Right renal cortex interstitium (tissue), 3 donors: Measurements from ENCODE around the gene VKORC1L1. TPM values are rescaled to one million over a fixed set of nuclear protein-coding genes. Genes with fewer than 3 reads are reported as not detected.
"Not testable (repeated sequence)": the region's sequence is repeated elsewhere in the genome, so short reads cannot be mapped to it uniquely, and the experiment has no call there.

Source experiments
- DNase-seq, 3 donors: peaks; one replicate each; pipeline ENCODE4 v3.0.0-alpha.2; 2013; ENCODE audit warnings: low read depth in 3 of 3, low spot score in 2 of 3
- polyA plus RNA-seq, 3 donors: library from polyadenylated mRNA; unstranded; fragments of 120-200 nt; gene quantifications; one replicate each; pipeline ENCODE4 v1.2.1, GENCODE V29; 2013; ENCODE audit not compliant: insufficient read length in 3 of 3

The VKORC1L1 gene
- polyA plus RNA-seq, 3 donors: 28.4 to 30.0 (median 29.0) TPM

DNA sequence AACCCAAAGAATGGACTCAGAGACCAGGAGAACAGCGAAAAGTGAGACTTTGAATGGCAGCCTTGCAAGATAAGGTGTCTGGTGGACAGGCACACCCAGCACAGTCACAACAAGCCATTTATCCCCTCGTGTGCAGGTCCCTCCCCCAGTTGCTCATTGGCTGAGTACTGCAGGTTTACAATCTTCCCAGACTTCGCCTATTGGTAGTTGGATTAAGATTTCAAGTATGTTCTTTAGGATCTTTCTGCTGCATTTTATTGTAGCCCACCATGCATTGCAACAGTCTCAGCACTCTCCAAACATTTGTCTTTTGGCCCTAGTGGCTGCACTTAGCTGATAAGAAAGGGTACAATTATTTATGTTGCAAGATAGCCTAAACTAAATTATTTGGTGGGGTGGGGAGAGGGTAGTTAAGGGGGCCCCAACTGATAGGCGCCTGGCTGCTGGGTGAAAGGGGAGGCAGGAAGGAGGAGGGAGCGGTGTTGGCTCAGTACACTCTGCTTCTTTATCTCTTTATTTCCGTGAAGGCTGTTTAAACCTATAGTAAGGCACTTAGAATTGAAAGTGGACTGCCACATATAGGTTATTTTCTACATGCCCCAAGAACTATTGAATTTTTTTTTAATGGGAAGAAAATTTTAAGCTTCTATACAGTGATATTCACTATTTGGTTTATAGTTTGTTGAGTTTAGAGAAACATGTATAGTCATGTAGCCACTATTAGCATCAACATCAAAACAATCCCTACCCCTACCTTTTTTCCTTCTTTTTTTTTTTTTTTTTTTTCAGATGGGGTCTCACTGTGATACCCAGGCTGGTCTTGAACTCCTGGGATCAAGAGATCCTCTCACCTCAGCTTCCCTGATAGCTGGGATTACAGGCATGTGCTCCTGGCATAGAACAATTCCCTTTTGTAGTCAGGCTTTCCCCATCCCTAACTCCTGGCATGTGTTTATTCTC is 54.9 kb downstream of the VKORC1L1 start:
- DNase-seq: no peak

DNA sequence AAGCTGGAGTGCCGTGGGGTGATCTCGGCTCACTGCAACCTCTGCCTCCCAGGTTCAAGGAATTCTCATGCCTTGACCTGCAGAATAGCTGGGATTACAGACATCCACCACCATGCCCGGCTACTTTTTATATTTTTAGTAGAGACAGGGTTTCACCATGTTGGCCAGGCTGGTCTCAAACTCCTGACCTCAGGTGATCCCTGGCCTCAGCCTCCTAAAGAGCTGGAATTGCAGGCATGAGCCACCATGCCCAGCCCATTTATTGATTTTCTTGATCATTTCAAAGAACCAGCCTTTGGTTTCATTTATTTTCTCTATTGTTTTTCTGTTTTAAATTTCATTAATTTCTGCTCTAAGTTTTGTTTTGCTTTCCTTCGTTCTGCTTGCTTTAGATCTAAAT is 58.8 kb downstream of the VKORC1L1 start:
- no peak for DNase-seq

DNA sequence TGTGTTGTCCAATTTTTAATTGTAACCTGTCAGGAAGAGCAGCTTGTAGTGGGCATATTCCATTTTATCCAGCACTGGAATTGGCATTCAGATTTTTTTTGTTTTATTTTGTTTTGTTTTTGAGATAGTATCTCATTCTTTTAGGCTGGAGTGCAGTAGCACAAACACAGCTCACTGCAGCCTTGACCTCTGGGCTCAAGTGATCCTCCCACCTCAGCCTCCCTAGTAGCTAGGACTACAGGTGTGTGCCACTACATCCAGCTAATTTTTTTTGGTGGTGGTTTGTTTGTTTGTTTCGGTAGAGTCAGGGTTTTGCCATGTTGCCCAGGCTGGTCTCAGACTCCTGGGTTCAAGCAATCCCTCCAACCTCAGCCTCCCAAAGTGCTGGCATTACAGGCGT is 64.4 kb downstream of the VKORC1L1 start:
- no peak for DNase-seq

DNA sequence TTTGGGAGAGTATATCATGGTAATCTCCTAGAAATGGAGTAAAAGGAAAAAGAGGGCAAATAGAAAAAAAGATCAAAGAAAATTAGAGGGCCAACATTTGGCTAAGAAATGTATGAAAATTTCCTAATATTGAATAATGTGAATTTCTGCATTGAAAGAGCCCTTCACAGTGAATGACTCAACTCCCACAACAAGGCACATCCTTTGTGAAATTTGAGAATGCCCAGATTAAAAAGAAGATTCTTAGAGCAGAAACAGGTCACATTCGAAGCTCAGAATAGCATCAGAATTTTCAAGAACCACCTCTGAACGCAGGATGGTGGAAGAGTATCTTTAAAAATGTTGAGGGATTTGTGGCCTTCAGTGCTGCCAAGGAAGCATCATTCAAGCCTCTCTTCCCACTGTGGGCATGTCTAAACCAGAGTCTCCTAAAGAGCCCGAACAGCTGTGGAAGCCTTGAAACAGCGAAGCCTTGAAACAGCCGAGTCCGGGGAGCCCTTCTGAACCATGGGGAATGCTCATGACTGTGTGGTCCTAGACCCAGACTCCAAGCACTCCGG is 65.5 kb downstream of the VKORC1L1 start:
- DNase-seq: no peak

DNA sequence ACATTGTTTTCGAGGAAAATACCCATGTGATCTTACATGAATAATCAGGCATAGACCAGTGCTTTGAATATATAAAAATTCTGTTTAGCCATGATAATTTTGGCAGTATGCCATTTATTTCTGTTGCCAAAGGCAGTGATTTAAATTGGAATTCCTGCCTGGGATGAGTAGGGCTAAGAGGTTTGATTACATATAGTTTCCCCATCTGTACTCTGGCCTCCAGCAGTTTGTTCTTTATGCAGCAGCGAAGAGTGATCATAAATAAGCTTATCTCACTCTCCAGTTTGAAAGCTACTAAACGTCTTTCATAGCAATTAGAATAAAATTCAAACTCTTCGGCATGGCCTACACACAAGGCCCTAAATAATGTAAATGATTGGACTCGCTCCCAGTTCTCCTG is 72.9 kb downstream of the VKORC1L1 start:
- DNase-seq: not testable (repeated sequence)

DNA sequence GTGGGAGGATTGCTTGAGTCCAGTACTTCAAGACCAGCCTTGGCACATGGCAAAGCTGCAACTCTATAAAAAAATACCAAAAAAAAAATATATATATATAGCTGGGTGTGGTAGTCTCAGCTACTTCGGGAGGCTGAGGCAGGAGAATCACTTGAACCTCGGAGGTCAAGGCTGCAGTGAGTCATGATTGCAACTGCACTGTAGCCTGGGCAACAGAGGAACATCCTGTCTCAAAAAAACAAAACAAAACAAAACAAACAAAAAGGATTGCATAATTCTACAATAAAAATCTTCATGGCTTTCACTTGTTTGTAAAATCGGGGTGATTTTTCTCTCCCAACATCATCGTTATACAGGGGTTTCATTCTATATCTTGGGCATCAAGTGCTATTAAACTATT is 74.0 kb downstream of the VKORC1L1 start:
- no peak for DNase-seq

DNA sequence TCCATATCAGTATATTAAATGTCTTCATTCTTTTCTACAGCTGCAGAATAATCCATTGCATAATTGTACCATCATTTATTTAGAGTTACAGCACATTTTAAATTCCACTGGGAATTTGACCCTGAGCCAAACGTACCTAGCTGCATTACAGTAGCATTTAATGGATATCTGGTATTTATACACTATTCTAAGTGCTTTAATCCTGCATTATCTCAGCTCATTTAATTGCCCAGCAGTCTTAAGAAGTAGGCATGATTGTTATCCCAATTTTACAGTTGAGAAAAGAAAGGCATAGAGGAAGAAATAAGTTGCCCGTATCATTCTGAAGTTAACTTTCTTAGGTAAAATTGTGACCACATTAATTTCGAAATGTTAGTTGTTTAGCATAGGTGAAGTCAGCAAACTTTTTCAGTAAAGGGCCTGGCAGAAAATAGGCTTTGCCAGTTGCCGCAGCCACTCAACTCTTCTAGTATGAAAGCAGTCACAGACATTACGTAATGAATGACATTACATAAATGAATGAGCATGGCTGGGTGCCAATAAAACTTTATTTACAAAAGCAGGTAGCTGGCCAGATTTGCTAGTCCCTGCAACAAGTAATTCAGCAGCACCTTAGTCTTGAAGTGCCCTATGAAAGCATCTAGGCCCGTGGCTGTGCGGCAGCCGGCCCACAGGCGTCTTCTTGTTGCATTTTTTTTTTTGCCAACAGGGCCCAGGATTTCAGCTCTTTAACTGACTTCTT is 79.1 kb downstream of the VKORC1L1 start:
- DNase-seq: no peak

DNA sequence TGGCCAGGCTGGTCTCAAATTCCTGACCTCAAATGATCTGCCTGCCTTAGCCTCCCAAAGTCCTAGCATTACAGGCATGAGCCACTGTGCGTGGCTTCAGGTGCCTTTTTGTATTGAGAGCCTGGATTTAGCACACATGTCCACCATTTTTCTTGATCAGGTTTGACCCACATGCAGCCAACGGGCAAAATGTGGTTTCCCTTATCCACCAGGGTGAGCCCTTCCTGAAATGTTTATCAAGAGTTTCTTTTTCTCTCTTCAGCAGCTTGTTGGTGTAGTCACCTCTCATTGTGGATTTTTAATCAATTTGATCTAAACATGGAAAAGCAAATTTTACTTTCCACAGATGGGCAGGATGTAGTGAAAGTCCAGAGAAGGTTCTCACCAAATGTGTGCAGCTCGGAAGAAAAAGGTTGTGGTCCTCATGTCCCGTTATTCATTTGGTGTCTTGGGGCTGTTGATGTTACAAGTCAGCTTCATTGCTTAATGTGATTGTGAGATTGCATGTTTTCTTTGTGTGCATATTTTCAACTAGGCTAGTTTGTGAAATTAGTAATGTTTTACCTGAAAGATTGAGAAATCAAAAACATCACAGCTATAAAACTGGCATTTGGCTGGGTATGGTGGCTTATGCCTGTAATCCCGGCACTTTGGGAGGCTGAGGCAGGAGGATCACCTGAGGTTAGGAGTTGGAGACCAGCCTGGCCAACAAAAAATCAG is 80.3 kb downstream of the VKORC1L1 start:
- DNase-seq: no peak

DNA sequence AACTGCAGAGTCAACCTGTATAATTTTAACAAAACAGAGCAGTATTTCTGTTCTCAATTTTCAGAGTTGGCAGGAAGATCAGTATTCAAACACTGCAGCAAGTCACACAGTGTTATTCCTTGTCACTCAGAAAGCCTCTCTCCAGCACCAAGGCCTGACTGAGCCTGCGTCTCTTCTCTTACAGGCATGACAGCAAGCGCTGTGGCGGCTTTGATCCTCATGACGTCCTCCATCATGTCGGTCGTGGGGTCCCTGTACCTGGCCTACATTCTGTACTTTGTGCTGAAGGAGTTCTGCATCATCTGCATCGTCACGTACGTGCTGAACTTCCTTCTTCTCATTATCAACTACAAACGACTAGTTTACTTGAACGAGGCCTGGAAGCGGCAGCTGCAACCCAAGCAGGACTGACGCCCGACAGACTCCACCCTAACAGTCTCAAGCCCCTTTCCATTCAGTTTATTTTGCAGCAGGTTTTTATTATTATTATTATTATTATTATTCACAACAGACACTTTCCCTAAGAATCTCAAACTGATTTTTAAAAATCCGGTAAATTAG is 81.1 kb downstream of the VKORC1L1 start:
- DNase-seq: no peak

DNA sequence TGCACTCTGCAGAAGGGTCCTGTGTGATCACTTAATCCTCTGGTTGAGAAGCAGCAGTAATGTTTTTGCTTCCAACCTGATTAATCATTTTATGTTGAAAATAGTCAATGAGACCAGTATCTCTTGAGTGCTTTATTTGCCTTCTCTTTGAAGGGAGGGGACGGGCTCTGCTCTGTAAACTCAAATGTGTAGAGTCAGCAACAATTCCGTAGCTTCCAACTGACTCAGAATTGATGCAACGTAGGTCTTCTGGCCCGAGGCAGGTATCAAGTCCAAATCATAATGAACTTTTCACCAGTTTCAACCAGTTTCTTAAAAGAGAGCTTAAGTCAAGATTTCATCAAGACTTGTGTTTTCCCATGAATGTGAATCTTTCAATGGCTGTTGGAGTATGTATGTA is 82.8 kb downstream of the VKORC1L1 start:
- no peak for DNase-seq

DNA sequence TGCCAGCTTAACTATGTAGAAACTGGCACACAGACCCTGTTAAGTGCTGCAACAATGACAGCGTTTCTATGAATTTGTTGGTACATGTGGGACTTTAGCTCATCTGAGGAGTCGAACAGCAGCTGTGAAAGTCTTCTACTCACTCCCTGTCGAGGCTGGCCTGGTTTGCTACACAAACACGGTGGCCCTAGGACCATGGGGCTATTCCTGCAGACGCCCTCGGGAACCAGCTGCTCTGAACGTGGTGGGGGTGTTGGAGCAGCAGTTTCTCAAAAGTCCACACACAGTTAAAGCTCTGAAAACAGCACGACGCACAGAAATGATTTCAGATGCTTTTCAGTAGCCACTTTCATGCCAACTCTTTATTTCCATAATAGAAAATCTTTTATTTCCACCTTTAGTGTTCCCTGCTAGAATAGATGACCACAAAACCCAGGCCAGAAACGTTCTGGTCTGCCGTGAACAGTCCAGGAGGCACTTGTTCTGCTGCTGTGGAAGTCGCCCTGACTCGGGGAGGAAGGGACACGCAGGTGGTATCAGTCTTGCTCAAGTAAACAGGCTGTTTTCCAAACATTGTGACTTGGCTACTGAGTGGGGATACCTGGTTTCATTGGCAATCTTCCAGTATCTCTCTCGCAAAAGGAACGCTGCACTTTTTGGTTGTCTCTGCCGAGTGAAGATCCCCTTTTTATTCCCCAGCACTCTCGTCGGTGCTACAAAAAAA is 87.6 kb downstream of the VKORC1L1 start:
- no peak for DNase-seq

DNA sequence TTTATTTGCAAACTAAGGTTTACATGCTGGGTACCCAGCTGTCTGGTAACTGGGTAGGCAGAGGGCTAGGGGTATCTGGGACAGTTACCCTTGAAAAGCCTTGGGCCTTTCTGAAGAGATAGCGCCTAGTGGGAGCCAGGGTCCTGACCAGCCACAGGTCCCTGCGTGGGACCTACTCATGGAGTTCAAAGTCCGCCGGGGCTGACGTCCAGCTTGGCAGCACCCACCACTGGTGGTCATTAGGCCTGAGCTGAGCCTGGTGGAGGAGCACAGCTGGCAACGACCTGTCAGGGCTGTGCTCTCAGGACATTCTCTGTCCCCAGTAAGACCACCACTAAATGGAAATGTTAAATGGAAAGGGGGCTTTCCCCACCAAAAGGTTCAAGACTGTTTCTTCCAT is 89.2 kb downstream of the VKORC1L1 start:
- DNase-seq: no peak

DNA sequence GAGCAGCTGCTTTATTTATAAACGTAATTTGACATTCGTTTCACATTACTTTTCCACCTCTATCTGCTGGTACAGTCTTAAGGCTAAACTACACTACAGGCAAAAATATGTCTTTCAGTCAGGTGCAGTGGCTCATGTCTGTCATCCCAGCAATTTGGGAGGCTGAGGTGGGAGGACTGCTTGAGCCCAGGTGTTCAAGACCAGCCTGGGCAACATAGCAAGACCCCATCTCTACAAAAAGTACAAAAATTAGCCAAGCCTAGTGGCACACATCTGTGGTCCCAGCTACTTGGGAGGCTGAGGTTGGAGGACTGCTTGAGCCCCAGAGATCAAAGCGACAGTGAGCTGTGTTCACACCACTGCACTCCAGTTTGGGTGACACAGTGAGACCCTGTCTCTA is 91.8 kb downstream of the VKORC1L1 start:
- not testable (repeated sequence) for DNase-seq

DNA sequence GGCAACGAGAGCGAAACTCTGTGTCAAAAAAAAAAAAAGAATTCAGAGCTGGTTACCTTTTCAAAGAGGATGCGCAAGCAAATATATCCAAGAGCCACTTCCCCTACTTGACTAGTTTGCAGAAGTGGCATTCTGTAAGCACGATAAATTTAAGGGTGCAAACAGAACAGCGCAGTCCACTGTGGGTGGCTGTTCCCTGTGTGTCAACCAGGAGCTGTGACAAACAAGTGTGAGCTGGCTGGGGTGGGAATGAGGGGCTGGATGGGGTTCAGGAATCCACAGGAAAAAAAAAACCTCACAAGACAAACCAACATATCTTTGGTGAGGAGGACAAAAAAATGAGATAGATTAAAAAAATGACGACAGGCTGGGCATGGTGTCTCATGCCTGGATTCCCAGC is 93.3 kb downstream of the VKORC1L1 start:
- DNase-seq: no peak

DNA sequence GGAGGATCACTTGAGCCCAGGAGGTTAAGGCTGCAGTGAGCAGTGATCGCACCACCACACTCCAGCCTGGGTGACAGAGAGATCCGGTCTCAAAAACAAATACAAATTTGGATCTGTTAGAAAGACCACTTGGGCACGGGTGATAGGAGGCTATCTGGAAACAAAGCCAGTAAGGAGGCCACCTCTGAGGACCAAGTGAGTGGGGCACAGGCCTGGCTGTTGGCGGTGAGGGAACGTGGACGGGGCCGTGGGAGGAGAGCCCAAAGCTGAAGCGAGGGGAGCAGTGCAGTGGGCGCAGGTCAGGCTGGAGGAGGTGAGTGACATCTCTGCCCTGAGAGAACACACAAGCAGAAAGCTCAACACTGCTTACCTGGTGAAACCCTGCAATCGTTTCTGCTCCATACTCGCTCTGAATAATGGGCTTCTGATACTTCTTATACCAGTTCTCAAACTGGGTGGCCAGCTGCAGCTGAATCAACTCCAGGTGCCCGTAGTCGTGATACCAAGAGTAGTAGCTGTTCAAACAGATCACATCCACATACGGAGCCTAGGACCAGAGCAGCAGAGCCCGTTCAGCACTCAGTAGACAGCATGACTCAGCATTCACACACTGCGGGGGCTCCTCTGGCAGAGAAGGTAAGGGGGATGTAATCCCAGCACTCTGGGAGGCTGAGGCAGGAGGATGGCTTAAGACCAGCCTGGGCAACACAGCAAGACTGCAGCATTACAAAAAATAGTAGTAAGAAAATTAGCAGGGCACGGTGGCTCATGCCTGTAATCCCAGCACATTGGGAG is 94.7 kb downstream of the VKORC1L1 start:
- no peak for DNase-seq

DNA sequence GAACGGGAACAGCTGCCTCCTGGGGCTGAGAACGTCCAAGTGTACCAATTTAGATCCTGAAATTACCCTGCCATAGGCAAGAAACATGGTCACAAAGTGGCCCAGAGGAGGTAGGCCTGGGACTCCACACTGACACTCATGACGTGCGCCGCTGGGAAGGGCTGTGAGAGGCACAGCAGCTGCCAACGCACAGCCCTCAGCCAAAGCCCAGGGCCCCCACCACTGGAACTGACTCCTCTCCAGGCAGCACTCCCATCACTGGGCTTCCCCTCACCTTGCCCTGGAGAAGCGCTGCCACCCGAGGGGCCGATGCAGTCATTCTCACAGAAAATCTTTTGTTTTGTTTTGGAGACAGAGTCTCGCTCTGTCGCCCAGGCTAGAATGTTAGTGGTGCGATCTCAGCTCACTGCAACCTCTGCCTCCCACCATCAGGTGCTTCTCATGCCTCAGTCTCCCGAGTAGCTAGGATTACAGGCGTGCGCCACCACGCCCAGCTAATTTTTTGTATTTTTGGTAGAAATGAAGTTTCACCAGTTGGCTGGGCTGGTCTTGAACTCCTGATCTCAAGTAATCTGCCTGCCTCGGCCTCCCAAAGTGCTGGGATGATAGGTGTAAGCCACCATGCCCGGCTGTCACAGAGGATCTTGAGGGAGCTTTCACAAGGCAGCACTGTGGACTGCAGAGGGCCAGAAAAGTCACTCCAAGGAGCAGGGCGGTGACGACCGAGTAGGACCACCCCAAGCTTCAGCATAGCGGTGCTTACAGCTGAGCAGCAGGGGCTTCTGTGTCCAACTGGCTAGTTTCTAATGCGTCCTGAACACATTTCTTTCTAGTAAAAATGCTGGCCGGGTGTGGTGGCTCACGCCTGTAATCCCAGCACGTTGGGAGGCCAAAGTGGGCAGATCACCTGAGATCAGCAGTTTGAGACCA is 95.6 kb downstream of the VKORC1L1 start:
- no peak for DNase-seq

DNA sequence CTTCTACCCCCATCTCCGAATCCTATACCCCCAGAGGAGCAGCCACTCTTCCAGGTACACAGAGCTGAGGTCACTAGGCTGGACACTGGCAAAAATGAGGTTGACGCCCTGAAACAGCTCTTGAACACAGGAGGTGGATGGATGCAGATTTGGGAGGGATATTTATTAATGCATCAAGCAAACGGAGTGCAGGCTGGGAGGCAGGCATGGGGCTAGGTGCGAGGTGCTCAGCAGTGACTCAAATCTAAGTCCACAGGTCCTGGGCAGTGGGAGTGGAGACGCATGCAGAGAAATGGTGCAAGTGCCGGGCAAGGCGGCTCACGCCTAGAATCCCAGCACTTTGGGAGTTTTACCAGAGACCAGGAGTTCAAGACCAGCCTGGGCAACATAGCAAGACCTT is 98.1 kb downstream of the VKORC1L1 start:
- no peak for DNase-seq

DNA sequence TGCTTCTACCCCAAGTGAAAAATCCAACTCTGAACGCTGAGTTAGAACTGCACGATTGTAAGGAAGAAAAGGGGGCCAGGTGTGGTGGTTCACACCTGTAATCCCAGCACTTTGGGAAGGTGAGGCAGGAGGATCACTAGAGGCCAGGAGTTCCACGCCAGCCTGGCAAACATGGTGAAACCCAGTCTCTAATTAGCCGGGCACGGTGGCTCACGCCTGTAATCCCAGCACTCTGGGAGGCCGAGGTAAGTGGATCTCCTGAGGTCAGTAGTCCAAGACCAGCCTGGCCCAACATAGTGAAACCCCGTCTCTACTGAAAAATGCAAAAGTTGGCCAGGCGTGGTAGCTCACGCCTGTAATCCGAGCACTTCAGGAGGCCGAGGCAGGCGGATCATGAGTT is 100.1 kb downstream of the VKORC1L1 start:
- DNase-seq: no peak
